GM12878 (cell line): Measurements from ENCODE around the gene RFFL. TPM values are rescaled to one million over a fixed set of nuclear protein-coding genes. Genes with fewer than 3 reads are reported as not detected.

ENCODE experiments used
- ATAC-seq: fragments of 200-7000 bp; cut with Tn5 transposase; 3 replicates; pipeline ENCODE4 v1.9.1; 2020; ENCODE audit warnings: mild to moderate bottlenecking, moderate library complexity
- BruUV-seq: library from RNA; stranded (reverse); fragments of 400-500 nt; replicated peaks from 2 replicates; lab custom pipeline; 2021; lab: Mats Ljungman, UMichigan
- CTCF ChIA-PET: fragments of 300-600 bp; sonication (Branson Sonifier 250); formaldehyde crosslinking; extraction: SDS; loops from one replicate; lab custom pipeline; 2021; ENCODE audit warnings: inconsistent platforms; lab: Yijun Ruan, JAX
- POLR2A ChIA-PET: fragments of 350-600 bp; formaldehyde crosslinking; extraction: SDS; loops from one replicate; lab custom pipeline; 2021; ENCODE audit warnings: inconsistent platforms; lab: Charles Lee
- RAD21 ChIA-PET: fragments of 300-600 bp; sonication (Branson Sonifier 250); formaldehyde crosslinking; loops from one replicate; lab custom pipeline; 2023; ENCODE audit warnings: antibody characterized with exemption; ENCODE audit not compliant: unreplicated experiment; lab: Charles Lee
- SMC1A ChIA-PET: fragments of 300-600 bp; sonication (Branson Sonifier 250); formaldehyde crosslinking; loops from one replicate; lab custom pipeline; 2023; ENCODE audit not compliant: unreplicated experiment, uncharacterized antibody; lab: Charles Lee
- DNase-seq: peaks from one replicate; pipeline ENCODE4 v3.0.0-alpha.2; 2011; ENCODE audit warnings: low read depth, low spot score
- FAIRE-seq: peaks from 3 replicates; lab custom pipeline; 2011; peaks lifted over from hg19 to GRCh38; lab: Jason Lieb, UNC
- H2AFZ ChIP-seq: 2 replicates; pipeline ENCODE4 v1.6.0; 2011; ENCODE audit warnings: low read depth, low read length, control low read depth; ENCODE audit not compliant: control insufficient read depth
- H3K27ac ChIP-seq: 2 replicates; pipeline ENCODE4 v1.5.1; 2011; ENCODE audit warnings: control low read depth; ENCODE audit not compliant: control insufficient read depth, insufficient read depth
- H3K27me3 ChIP-seq, 2 experiments: replicated peaks in 1 of 2; 2 replicates each; pipeline versions ENCODE4 v1.6.0 to v1.6.1; 2011; ENCODE audit warnings: low read length in 1 of 2; ENCODE audit not compliant: control insufficient read depth in 2 of 2, insufficient read depth in 2 of 2
- H3K36me3 ChIP-seq, 2 experiments: 2 replicates each; pipeline ENCODE4 v1.5.1; 2011; ENCODE audit warnings: low read length in 1 of 2; ENCODE audit not compliant: control insufficient read depth in 2 of 2, insufficient read depth in 2 of 2
- H3K4me1 ChIP-seq: 2 replicates; pipeline ENCODE4 v1.6.1; 2011; ENCODE audit warnings: mild to moderate bottlenecking, low read length, moderate library complexity, mixed read lengths; ENCODE audit not compliant: control insufficient read depth, insufficient read depth
- H3K4me2 ChIP-seq: 2 replicates; pipeline ENCODE4 v1.6.0; 2011; ENCODE audit warnings: control low read depth; ENCODE audit not compliant: control insufficient read depth, insufficient read depth
- H3K4me3 ChIP-seq: fragments of 200-600 bp; sonication (generic); 2 replicates; pipeline ENCODE4 v1.5.1; 2016
- H3K79me2 ChIP-seq: 2 replicates; pipeline ENCODE4 v1.6.0; 2011; ENCODE audit warnings: low read length; ENCODE audit not compliant: control insufficient read depth, insufficient read depth
- H3K9ac ChIP-seq: 2 replicates; pipeline ENCODE4 v1.8.0; 2011; ENCODE audit warnings: low read length, control low read depth, mixed read lengths; ENCODE audit not compliant: control insufficient read depth, insufficient read depth
- H3K9me3 ChIP-seq: replicated peaks from 3 replicates; pipeline ENCODE4 v1.5.1; 2011; ENCODE audit warnings: mild to moderate bottlenecking, low read length; ENCODE audit not compliant: control insufficient read depth, insufficient read depth
- H4K20me1 ChIP-seq: 2 replicates; pipeline ENCODE4 v1.6.0; 2011; ENCODE audit not compliant: control insufficient read depth, insufficient read depth
- BCL11A ChIP-seq: IDR thresholded peaks from 2 replicates; pipeline ENCODE4 v1.6.1; 2011; ENCODE audit warnings: low read depth, low read length
- CBX3 ChIP-seq: fragments of 200-600 bp; sonication (generic); IDR thresholded peaks from 2 replicates; pipeline ENCODE4 v1.6.1; 2016; ENCODE audit warnings: low read depth, borderline replicate concordance
- CREM ChIP-seq: IDR thresholded peaks from 2 replicates; pipeline ENCODE4 v1.6.1; 2014; ENCODE audit warnings: antibody characterized with exemption, low read depth
- ESRRA ChIP-seq: IDR thresholded peaks from 2 replicates; pipeline ENCODE4 v1.6.1; 2012; ENCODE audit warnings: mild to moderate bottlenecking, low read length, improper control_type of control experiment
- HDAC2 ChIP-seq: fragments of 200-600 bp; sonication (generic); IDR thresholded peaks from 2 replicates; pipeline ENCODE4 v1.6.1; 2017
- JUND ChIP-seq: IDR thresholded peaks from 2 replicates; pipeline ENCODE4 v1.6.1; 2012; ENCODE audit warnings: low read depth, mild to moderate bottlenecking, low read length, improper control_type of control experiment, moderate library complexity
- MYC ChIP-seq: IDR thresholded peaks from 2 replicates; pipeline ENCODE4 v1.6.1; 2011; ENCODE audit warnings: mild to moderate bottlenecking, low read length, moderate library complexity, inconsistent platforms; ENCODE audit not compliant: insufficient read depth, insufficient replicate concordance, insufficient read length, severe bottlenecking
- NFXL1 ChIP-seq: fragments of 450-650 bp; IDR thresholded peaks from 2 replicates; pipeline ENCODE4 v1.6.1; 2017; ENCODE audit warnings: antibody characterized with exemption, mild to moderate bottlenecking, borderline replicate concordance
- NFYB ChIP-seq: IDR thresholded peaks from 2 replicates; pipeline ENCODE4 v1.6.1; 2011; ENCODE audit warnings: low read depth, mild to moderate bottlenecking, low read length, improper control_type of control experiment, moderate library complexity; ENCODE audit not compliant: insufficient read depth
- NR2C1 ChIP-seq: fragments of 450-650 bp; IDR thresholded peaks from 2 replicates; pipeline ENCODE4 v1.6.1; 2017; ENCODE audit warnings: antibody characterized with exemption, mild to moderate bottlenecking, moderate library complexity
- POU2F2 ChIP-seq: IDR thresholded peaks from 3 replicates; pipeline ENCODE4 v1.6.1; 2011; ENCODE audit warnings: low read depth, mild to moderate bottlenecking, low read length, borderline replicate concordance
- RCOR1 ChIP-seq: conservative IDR thresholded peaks from 2 replicates; pipeline ENCODE4 v1.6.1; 2012; ENCODE audit warnings: low read depth, low read length, improper control_type of control experiment
- TCF7 ChIP-seq: IDR thresholded peaks from 2 replicates; pipeline ENCODE4 v1.6.1; 2014; ENCODE audit warnings: antibody characterized with exemption, borderline replicate concordance
- WRNIP1 ChIP-seq: IDR thresholded peaks from 2 replicates; pipeline ENCODE4 v1.6.1; 2011; ENCODE audit warnings: low read depth, low read length, improper control_type of control experiment, borderline replicate concordance
- WGBS: methylation state at CpG from one replicate; pipeline ENCODE4 v1.1.6; 2016; ENCODE audit warnings: low lambda C conversion rate; ENCODE audit not compliant: insufficient replicate concordance, insufficient coverage; ENCODE audit errors: missing lambda C conversion rate; 5-methylcytosine and 5-hydroxymethylcytosine counted together
- in situ Hi-C: fragments of 300-500 bp; cut with MboI; formaldehyde crosslinking; loops from 9 replicates; pipeline ENCODE4 v1.14.3; 2018; ENCODE audit warnings: mixed read lengths
- intact Hi-C: fragments of 100-400 bp; cut with micrococcal nuclease; formaldehyde crosslinking; loops from one replicate; pipeline ENCODE4 v1.14.2; 2022; ENCODE audit not compliant: unreplicated experiment
- polyA plus RNA-seq, 11 experiments: library from polyadenylated mRNA; depleted of rRNA in 4 of 11; unstranded in 6 of 11; stranded (reverse) in 5 of 11; fragments of >200 nt; fragmentation: Nextera tagmentation in 4 of 11; fragmentation: Illumina TruSeq in 1 of 11; extraction: Ambion mirVana in 4 of 11; extraction: Trizol in 1 of 11; gene quantifications; 1 replicate in 1 of 11; 2 replicates in 10 of 11; pipeline versions ENCODE4 v1.2.1 to v1.2.3, GENCODE V29; 2011 to 2016; ENCODE audit warnings: inconsistent platforms in 2 of 11, missing spikeins in 2 of 11, low read depth in 1 of 11
- total RNA-seq, 4 experiments: library from RNA; depleted of rRNA in 3 of 4; stranded (reverse); fragments of >200 nt in 3 of 4; fragmentation: Illumina TruSeq in 1 of 4; extraction: Trizol in 1 of 4; gene quantifications; 2 replicates each; pipeline versions ENCODE4 v1.2.1 to v1.2.3, GENCODE V29; 2013 to 2021
- TF ChIP-seq, protein P1 (sequence below): fragments of 150-350 bp; IDR thresholded peaks from 2 replicates; pipeline ENCODE4 v1.6.1; 2016; ENCODE audit warnings: low read depth, low read length
- TF ChIP-seq, protein P2 (sequence below): fragments of 450-650 bp; IDR thresholded peaks from 2 replicates; pipeline ENCODE4 v1.6.1; 2014; ENCODE audit warnings: mild to moderate bottlenecking

RFFL gene
- total and polyA plus RNA-seq, 10 of the 15 experiments (the other 5 are each of a cell fraction or from before 2014, with no cell fraction given) = 4.7 to 56.1 (median 26.9) TPM

DNA sequence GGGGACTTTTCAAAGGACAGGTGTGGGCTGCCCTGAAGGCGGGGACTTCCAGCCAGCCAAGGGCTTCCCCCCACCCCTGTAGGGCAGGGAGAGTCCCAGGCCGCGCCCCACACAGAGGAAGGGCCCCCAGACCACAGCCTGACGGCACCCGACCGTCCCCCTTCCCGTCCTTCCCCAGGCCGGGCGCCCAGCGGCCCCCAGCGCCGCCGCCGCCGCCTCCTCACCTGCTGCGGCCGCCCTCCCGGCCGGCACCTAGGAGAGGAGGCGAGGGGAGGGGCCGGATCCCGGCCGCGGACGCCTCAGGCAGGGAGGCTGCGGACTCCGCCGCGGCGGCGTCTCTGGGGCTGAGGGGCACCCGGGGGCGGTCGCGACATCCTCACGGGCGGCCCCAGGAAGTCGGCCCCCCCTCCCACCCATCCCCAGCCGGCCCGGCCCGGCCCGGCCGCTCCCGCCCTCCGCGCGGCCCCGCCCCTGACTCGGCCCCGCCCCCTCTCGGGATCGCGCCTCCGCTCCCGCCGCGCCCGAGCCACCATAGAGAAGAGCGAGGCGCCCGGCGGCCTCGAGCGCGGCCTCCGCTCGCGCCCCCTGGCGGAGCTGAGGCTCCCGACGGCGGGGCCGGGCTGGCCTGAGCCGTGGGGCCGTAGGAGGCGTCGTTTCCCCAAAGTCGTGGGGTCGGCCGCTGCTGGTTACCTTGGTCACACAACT is 25.5 kb upstream of the RFFL start (continued):
- TF ChIP-seq, protein P1, sequence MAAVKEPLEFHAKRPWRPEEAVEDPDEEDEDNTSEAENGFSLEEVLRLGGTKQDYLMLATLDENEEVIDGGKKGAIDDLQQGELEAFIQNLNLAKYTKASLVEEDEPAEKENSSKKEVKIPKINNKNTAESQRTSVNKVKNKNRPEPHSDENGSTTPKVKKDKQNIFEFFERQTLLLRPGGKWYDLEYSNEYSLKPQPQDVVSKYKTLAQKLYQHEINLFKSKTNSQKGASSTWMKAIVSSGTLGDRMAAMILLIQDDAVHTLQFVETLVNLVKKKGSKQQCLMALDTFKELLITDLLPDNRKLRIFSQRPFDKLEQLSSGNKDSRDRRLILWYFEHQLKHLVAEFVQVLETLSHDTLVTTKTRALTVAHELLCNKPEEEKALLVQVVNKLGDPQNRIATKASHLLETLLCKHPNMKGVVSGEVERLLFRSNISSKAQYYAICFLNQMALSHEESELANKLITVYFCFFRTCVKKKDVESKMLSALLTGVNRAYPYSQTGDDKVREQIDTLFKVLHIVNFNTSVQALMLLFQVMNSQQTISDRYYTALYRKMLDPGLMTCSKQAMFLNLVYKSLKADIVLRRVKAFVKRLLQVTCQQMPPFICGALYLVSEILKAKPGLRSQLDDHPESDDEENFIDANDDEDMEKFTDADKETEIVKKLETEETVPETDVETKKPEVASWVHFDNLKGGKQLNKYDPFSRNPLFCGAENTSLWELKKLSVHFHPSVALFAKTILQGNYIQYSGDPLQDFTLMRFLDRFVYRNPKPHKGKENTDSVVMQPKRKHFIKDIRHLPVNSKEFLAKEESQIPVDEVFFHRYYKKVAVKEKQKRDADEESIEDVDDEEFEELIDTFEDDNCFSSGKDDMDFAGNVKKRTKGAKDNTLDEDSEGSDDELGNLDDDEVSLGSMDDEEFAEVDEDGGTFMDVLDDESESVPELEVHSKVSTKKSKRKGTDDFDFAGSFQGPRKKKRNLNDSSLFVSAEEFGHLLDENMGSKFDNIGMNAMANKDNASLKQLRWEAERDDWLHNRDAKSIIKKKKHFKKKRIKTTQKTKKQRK = no peak
- no peak for TF ChIP-seq CBX3
- 0 out of 2 replicates have a peak, but pooled peaks have one; percentile 18 for TF ChIP-seq NR2C1
- TF ChIP-seq TCF7 = no peak
- TF ChIP-seq HDAC2 = no peak
- TF ChIP-seq CREM = peak; percentile 72
- peak; percentile 35; the same call in 1 of the 2 replicates for TF ChIP-seq BCL11A

DNA sequence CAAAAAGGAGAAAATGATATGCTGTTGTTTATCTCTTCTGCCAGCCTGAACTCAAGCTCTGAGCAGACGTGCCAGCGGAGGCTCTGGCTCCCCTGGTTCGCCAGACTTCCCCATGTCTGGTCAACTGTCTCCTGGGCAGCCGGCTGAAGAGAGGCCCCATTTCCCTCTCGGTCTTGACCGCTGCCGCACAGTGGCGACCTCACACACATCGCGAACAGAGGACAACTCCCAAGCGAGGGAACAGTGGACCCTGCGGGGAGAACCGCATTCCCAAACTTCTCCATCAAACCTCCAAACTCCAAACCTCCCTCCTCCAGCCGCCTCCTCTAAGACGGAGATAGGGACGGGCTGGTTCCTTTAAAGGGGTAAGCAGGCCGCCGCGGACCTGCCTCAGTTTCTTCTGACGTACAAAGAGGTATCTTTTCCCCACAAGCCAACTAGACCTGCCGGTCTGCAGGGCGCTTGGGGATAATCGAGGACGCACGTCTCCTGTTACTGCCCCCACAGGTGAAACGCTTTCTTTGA is 24.9 kb upstream of the RFFL start:
- ATAC-seq = peak; percentile 48
- peak overlapping the region; percentile 80 for H3K4me3 ChIP-seq
- H3K9ac ChIP-seq = peak overlapping the region; percentile 95
- H3K4me1 ChIP-seq = peaks cover 12% of the 10 kb centered on the region
- H3K79me2 ChIP-seq = peaks cover 53% of the 10 kb centered on the region
- H3K4me2 ChIP-seq = peak overlapping the region; percentile 73
- ChIA-PET POLR2A (interaction anchor here (1.0 to 5.0 kb wide), 5 partner anchors 9 to 44 kb away, joined by 4 to 115 read pairs (median 13); partner anchors contain the start of gene RFFL), CTCF (interaction anchor here (0.8 to 3.0 kb wide), 6 partner anchors 10 to 47 kb away, joined by 3 to 23 read pairs (median 6); partner anchors contain the start of gene RFFL), RAD21 (interaction anchor here (1.1 to 17.8 kb wide), 7 partner anchors 9 to 108 kb away, joined by 3 to 452 read pairs (median 5); partner anchors contain the start of genes LIG3 and RFFL), SMC1A (interaction anchor here (1.0 to 14.7 kb wide), 7 partner anchors 9 to 69 kb away, joined by 3 to 534 read pairs (median 4); partner anchors contain the start of genes RAD51D and RFFL)
- no peaks in the 10 kb centered on the region for H4K20me1 ChIP-seq
- H3K36me3 ChIP-seq = no peaks in the 10 kb centered on the region; a peak in 1 of 4 replicates
- peak; percentile 56 for FAIRE-seq
- WGBS = 2% methylated on average over 26 of the region's 26 CpGs
- H2AFZ ChIP-seq = peak overlapping the region; percentile 62
- BruUV-seq = TSS peak; percentile 66
- H3K27ac ChIP-seq = peak overlapping the region; percentile 96
- in situ Hi-C loops = no loop called here
- no peak for DNase-seq
- no peaks in the 10 kb centered on the region for H3K27me3 ChIP-seq
- intact Hi-C loops = loop anchor here (1.0 to 5.0 kb wide), 3 partner anchors 25 to 106 kb away; partner anchors contain the start of genes LIG3, RAD51D and RFFL
- no peaks in the 10 kb centered on the region for H3K9me3 ChIP-seq
- TF ChIP-seq BCL11A (no peak), POU2F2 (no peak), NFXL1 (no peak), RCOR1 (no peak), ESRRA (no peak), NFYB (no peak), JUND (no peak), MYC (no peak), WRNIP1 (no peak)
- TF ChIP-seq, protein P2, sequence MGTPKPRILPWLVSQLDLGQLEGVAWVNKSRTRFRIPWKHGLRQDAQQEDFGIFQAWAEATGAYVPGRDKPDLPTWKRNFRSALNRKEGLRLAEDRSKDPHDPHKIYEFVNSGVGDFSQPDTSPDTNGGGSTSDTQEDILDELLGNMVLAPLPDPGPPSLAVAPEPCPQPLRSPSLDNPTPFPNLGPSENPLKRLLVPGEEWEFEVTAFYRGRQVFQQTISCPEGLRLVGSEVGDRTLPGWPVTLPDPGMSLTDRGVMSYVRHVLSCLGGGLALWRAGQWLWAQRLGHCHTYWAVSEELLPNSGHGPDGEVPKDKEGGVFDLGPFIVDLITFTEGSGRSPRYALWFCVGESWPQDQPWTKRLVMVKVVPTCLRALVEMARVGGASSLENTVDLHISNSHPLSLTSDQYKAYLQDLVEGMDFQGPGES = no peak
